ENCODE data around the gene IMPACT. TPM values are rescaled to one million over a fixed set of nuclear protein-coding genes. Genes with fewer than 3 reads are reported as not detected.
A peak's percentile ranks its signal among the peaks of the same experiment; 100 is the strongest.

IMPACT gene
- total RNA-seq, 1 donor from 2014 or later: 13.6 TPM

DNA sequence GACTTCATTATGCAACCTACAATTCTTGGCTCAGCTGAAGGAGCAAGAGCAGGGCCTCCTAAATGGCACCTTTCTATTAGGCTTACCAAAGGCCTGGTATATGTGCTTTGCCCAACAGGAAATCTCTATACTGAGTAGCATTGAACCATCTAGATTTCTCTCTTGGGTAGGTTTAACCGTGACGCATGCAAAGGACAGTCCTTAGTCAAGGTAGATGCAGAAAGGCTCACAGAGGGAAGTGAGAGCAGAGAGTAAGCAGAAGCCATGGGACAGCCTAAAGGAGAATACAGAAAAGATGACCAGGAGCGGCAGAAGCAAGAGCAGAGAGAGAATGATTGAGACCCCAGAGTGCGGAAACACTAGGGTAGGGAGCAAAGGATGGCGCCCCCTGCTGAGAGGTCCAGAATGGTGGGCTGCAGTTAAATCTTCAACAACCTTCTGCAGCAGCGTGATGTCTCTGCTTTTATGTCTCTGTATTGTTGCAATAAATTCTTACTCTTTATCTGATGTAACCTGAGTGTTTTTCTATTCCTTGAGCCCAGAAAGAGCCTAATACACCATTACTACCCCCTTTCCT lies 24.2 kb upstream of the IMPACT start:
- peaks cover 12% of the 10 kb centered on the region for H3K4me1 Mint-ChIP-seq
- H3K27ac Mint-ChIP-seq: no peak overlapping the region
- no peaks in the 10 kb centered on the region for H3K9me3 Mint-ChIP-seq
- peaks cover 38% of the 10 kb centered on the region for H3K27me3 Mint-ChIP-seq
- H3K4me3 Mint-ChIP-seq: no peak overlapping the region
- intact Hi-C loops (cut with micrococcal nuclease): no loop called here
- DNase-seq: no peak
- H3K36me3 Mint-ChIP-seq (ENCODE audit: low read depth): no peaks in the 10 kb centered on the region

DNA sequence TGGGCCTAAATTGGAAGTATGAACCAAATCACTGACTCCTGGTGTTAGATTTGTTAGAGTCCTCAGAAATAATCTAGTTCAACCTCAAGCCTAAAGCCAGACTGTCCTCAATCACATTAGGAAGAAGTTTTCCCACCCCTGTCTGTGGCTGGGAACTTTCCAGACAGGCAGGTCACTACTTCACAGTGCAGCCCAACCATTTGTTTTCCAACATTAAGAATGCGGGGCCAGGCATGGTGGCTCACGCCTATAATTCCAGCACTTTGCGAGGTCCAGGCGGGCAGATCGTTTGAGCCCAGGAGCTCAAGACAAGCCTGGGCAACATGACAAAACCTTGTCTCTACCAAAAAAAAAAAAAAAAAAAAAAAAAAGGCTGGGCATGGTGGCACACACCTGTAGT lies 23.4 kb upstream of the IMPACT start:
- Mint-ChIP-seq H3K9me3 (no peaks in the 10 kb centered on the region), H3K4me1 (peaks cover 9% of the 10 kb centered on the region), H3K27me3 (peaks cover 41% of the 10 kb centered on the region), H3K4me3 (no peak overlapping the region), H3K36me3 (ENCODE audit: low read depth) (no peaks in the 10 kb centered on the region), H3K27ac (no peak overlapping the region)
- intact Hi-C loops (cut with micrococcal nuclease): no loop called here
- DNase-seq: no peak

- no peak for DNase-seq
- H3K9me3 Mint-ChIP-seq: peaks cover 5% of the 10 kb centered on the region
- H3K27ac Mint-ChIP-seq: no peak overlapping the region
- intact Hi-C loops (cut with micrococcal nuclease): no loop called here
- no peak overlapping the region for H3K4me3 Mint-ChIP-seq
- peaks cover 46% of the 10 kb centered on the region for H3K27me3 Mint-ChIP-seq
- H3K4me1 Mint-ChIP-seq: peaks cover 8% of the 10 kb centered on the region
- H3K36me3 Mint-ChIP-seq (ENCODE audit: low read depth): no peaks in the 10 kb centered on the region
Measured at GRCh38 chr18:24404591-24404990, 21.9 kb upstream of the IMPACT start.

DNA sequence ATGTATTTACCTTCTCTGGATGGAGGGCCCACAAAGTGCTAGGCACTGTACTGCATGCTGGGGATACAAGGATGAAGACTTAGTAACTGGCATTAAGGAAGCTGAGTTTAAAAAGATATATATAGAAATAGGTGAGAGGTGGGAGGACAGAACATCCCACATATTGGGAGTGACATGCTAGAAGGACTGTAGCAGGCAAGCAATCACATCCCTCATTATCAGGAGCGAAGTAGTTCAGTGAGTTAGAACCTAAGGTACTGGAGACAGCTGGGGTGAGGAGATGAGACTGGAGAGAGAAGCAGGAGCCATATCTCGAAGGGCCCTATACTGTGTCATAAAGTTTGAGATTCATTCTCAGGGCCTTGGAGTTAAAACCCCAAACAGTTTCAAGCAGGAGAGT lies 18.0 kb upstream of the IMPACT start:
- Mint-ChIP-seq H3K36me3 (ENCODE audit: low read depth) (peaks cover 2% of the 10 kb centered on the region), H3K4me1 (peaks cover 11% of the 10 kb centered on the region), H3K27ac (no peak overlapping the region), H3K27me3 (peaks cover 52% of the 10 kb centered on the region), H3K4me3 (no peak overlapping the region), H3K9me3 (peaks cover 27% of the 10 kb centered on the region)
- intact Hi-C loops (cut with micrococcal nuclease): no loop called here
- no peak for DNase-seq

DNA sequence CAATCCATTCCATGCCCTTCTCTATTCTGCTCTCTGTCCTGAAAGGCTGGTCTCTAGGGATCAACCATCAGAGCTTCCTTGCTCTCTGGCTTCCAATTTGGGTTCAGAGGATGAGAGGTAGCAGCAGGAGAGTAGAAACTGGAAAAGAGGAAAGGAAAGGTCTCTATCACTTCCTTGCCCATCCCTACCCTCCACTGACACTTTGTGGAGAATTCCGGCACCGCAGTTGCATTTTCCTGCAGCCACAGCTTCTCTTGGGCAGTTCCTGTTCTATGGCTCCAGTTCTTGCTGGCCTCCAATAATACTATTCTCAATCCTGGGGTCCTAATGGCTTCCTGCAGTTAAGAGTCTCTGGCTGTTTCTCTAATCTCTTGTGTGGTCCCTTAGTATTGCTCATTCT lies 13.3 kb upstream of the IMPACT start:
- H3K36me3 Mint-ChIP-seq (ENCODE audit: low read depth): peaks cover 2% of the 10 kb centered on the region
- H3K4me3 Mint-ChIP-seq: no peak overlapping the region
- no peak overlapping the region for H3K27ac Mint-ChIP-seq
- peaks cover 30% of the 10 kb centered on the region for H3K27me3 Mint-ChIP-seq
- intact Hi-C loops (cut with micrococcal nuclease): loop anchor here (2.0 to 10.0 kb wide), 4 partner anchors 16 to 358 kb away; partner anchors contain the start of gene OSBPL1A
- H3K9me3 Mint-ChIP-seq: peaks cover 29% of the 10 kb centered on the region
- H3K4me1 Mint-ChIP-seq: peaks cover 21% of the 10 kb centered on the region
- no peak for DNase-seq

GRCh38 chr18:24414349-24415003 lies 12.0 kb upstream of the IMPACT start:
- Mint-ChIP-seq H3K4me3 (no peak overlapping the region), H3K27me3 (peaks cover 24% of the 10 kb centered on the region), H3K27ac (peak overlapping the region; percentile 17), H3K4me1 (peaks cover 21% of the 10 kb centered on the region), H3K9me3 (peaks cover 23% of the 10 kb centered on the region), H3K36me3 (ENCODE audit: low read depth) (peaks cover 2% of the 10 kb centered on the region)
- intact Hi-C loops (cut with micrococcal nuclease): loop anchor here (1.0 to 10.0 kb wide), 5 partner anchors 42 to 360 kb away; no protein-coding TSS in a partner anchor
- no peak for DNase-seq

DNA sequence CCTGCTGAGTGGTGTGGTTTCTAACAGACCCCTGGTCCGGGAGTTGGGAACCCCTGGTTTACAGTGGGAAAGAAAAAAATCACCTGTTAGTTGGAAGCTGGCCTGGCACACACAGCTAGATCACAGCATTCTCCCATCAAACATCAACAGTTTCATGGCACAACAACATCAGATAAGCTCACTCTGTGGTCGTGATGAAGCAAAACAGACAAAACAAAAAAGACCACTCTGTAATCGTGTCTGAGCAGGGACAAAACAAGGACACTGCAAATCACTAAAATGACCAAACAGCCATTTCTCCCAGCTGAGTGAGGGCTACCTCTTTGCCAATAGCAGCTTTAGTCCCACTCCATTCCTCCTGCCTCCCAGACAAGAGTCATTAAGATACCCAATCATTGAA lies 9.0 kb upstream of the IMPACT start:
- Mint-ChIP-seq H3K4me3 (no peak overlapping the region), H3K9me3 (peaks cover 11% of the 10 kb centered on the region), H3K27me3 (peaks cover 32% of the 10 kb centered on the region), H3K36me3 (ENCODE audit: low read depth) (peaks cover 1% of the 10 kb centered on the region), H3K4me1 (peaks cover 19% of the 10 kb centered on the region), H3K27ac (no peak overlapping the region)
- intact Hi-C loops (cut with micrococcal nuclease): loop anchor here (10.0 kb wide), 1 partner anchor 363 kb away; no protein-coding TSS in a partner anchor
- DNase-seq: no peak

DNA sequence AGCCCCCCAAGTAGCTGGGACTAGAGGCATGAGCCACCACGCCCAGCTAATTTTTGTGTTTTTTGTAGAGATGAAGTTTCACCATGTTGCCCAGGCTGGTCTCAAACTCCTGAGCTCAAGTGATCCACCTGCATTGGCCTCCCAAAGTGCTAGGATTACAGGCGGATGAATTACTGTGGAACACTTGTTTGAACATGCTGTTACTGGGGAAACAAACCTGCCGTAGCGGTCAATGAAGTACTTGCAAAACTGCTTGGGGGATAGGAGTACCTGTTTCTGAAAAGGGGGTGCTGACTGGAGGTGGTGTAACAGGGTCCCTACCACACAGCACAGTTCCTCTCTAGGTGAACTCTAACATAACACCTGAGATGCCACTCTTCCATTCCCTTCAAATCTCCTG lies 5.9 kb upstream of the IMPACT start:
- Mint-ChIP-seq H3K27me3 (peaks cover 50% of the 10 kb centered on the region), H3K36me3 (ENCODE audit: low read depth) (peaks cover 5% of the 10 kb centered on the region), H3K4me3 (no peak overlapping the region), H3K27ac (no peak overlapping the region), H3K4me1 (peaks cover 2% of the 10 kb centered on the region), H3K9me3 (peaks cover 13% of the 10 kb centered on the region)
- no peak for DNase-seq
- intact Hi-C loops (cut with micrococcal nuclease): no loop called here

- H3K36me3 Mint-ChIP-seq (ENCODE audit: low read depth): peaks cover 10% of the 10 kb centered on the region
Measured at GRCh38 chr18:24421831-24422230, 4.6 kb upstream of the IMPACT start.

GRCh38 chr18:24426073-24426397 lies 435 bp upstream of the IMPACT start:
- peak overlapping the region; percentile 74 for H3K27ac Mint-ChIP-seq
- peaks cover 24% of the 10 kb centered on the region for H3K36me3 Mint-ChIP-seq (ENCODE audit: low read depth)
- H3K9me3 Mint-ChIP-seq: peaks cover 30% of the 10 kb centered on the region
- intact Hi-C loops (cut with micrococcal nuclease): no loop called here
- H3K4me1 Mint-ChIP-seq: peaks cover 19% of the 10 kb centered on the region
- no peak for DNase-seq
- peak overlapping the region; percentile 87 for H3K4me3 Mint-ChIP-seq
- H3K27me3 Mint-ChIP-seq: peaks cover 28% of the 10 kb centered on the region

More at GRCh38 chr18:24421831-24422230, 4.6 kb upstream of the IMPACT start:
- Mint-ChIP-seq H3K27ac (no peak overlapping the region), H3K4me3 (no peak overlapping the region), H3K9me3 (peaks cover 20% of the 10 kb centered on the region), H3K27me3 (peaks cover 48% of the 10 kb centered on the region), H3K4me1 (peaks cover 6% of the 10 kb centered on the region)
- intact Hi-C loops (cut with micrococcal nuclease): no loop called here
- no peak for DNase-seq

GRCh38 chr18:24427484-24427883 lies 1.0 kb downstream of the IMPACT start:
- peaks cover 19% of the 10 kb centered on the region for H3K4me1 Mint-ChIP-seq
- H3K36me3 Mint-ChIP-seq (ENCODE audit: low read depth): peaks cover 27% of the 10 kb centered on the region
- intact Hi-C loops (cut with micrococcal nuclease): no loop called here
- peaks cover 19% of the 10 kb centered on the region for H3K27me3 Mint-ChIP-seq
- peaks cover 30% of the 10 kb centered on the region for H3K9me3 Mint-ChIP-seq
- no peak for DNase-seq
- peak overlapping the region; percentile 87 for H3K4me3 Mint-ChIP-seq
- no peak overlapping the region for H3K27ac Mint-ChIP-seq

- Mint-ChIP-seq H3K4me1 (peaks cover 19% of the 10 kb centered on the region), H3K27ac (no peak overlapping the region), H3K4me3 (no peak overlapping the region), H3K36me3 (ENCODE audit: low read depth) (peaks cover 31% of the 10 kb centered on the region), H3K9me3 (peaks cover 27% of the 10 kb centered on the region), H3K27me3 (peaks cover 10% of the 10 kb centered on the region)
- no peak for DNase-seq
- intact Hi-C loops (cut with micrococcal nuclease): no loop called here
Measured at GRCh38 chr18:24428709-24429108, 2.2 kb downstream of the IMPACT start.

GRCh38 chr18:24429188-24429587 lies 2.7 kb downstream of the IMPACT start:
- intact Hi-C loops (cut with micrococcal nuclease): no loop called here
- Mint-ChIP-seq H3K9me3 (peaks cover 24% of the 10 kb centered on the region), H3K36me3 (ENCODE audit: low read depth) (peaks cover 31% of the 10 kb centered on the region), H3K4me3 (no peak overlapping the region), H3K27me3 (peaks cover 7% of the 10 kb centered on the region), H3K4me1 (peaks cover 19% of the 10 kb centered on the region), H3K27ac (no peak overlapping the region)
- no peak for DNase-seq

- intact Hi-C loops (cut with micrococcal nuclease): no loop called here
- Mint-ChIP-seq H3K4me1 (peaks cover 13% of the 10 kb centered on the region), H3K9me3 (peaks cover 7% of the 10 kb centered on the region), H3K36me3 (ENCODE audit: low read depth) (peaks cover 22% of the 10 kb centered on the region), H3K27me3 (no peaks in the 10 kb centered on the region), H3K27ac (no peak overlapping the region), H3K4me3 (no peak overlapping the region)
- DNase-seq: no peak
Measured at GRCh38 chr18:24432618-24433017, 6.1 kb downstream of the IMPACT start.

All from activated CD4-positive, alpha-beta T cell treated with anti-CD3 and anti-CD28 coated beads, Interleukin-2, amount 10 ng/mL, durations not matched to agents 24 days and 14 days (primary cell).